Cardiac septum (tissue), 1 donor: ENCODE results near the gene AGAP3. TPM values are rescaled to one million over a fixed set of nuclear protein-coding genes. Genes with fewer than 3 reads are reported as not detected.

Experiments used
- DNase-seq: peaks from one replicate; pipeline ENCODE4 v3.0.0-alpha.2; 2020; ENCODE audit warnings: low spot score
- intact Hi-C: fragments of 100-400 bp; cut with DNase I; formaldehyde crosslinking; loops from one replicate; pipeline ENCODE4 v1.14.0; 2022
- total RNA-seq: library from RNA; stranded (reverse); fragmentation: NEBNext Ultra II Directional; extraction: Animal tissue kit (Norgen Biotek cat#: 25700); gene quantifications from one replicate; pipeline ENCODE4 v1.2.1, GENCODE V29; 2021
- donor health status: DM: no; HTN: no; CAD: no.

AGAP3 gene
- total RNA-seq, 1 donor from 2014 or later = 67.5 TPM

GRCh38 chr7:151118108-151119054 is 32.1 kb downstream of the AGAP3 start:
- no peak for DNase-seq
- intact Hi-C loops = no loop called here

GRCh38 chr7:151119055-151119415 is 32.8 kb downstream of the AGAP3 start:
- intact Hi-C loops = no loop called here
- no peak for DNase-seq

- intact Hi-C loops = no loop called here
- DNase-seq = no peak
These were observed 33.6 kb downstream of the AGAP3 start for GRCh38 chr7:151119902-151120301.

GRCh38 chr7:151120896-151121295 is 34.6 kb downstream of the AGAP3 start:
- intact Hi-C loops = no loop called here

GRCh38 chr7:151121380-151122170 is 35.3 kb downstream of the AGAP3 start:
- DNase-seq = no peak
- intact Hi-C loops = loop anchor here (2.0 kb wide), 1 partner anchor 181 kb away; no protein-coding TSS in a partner anchor

More at GRCh38 chr7:151120896-151121295, 34.6 kb downstream of the AGAP3 start:
- DNase-seq = no peak

GRCh38 chr7:151122276-151122675 is 36.0 kb downstream of the AGAP3 start:
- no peak for DNase-seq
- intact Hi-C loops = loop anchor here (2.0 kb wide), 1 partner anchor 181 kb away; no protein-coding TSS in a partner anchor

DNA sequence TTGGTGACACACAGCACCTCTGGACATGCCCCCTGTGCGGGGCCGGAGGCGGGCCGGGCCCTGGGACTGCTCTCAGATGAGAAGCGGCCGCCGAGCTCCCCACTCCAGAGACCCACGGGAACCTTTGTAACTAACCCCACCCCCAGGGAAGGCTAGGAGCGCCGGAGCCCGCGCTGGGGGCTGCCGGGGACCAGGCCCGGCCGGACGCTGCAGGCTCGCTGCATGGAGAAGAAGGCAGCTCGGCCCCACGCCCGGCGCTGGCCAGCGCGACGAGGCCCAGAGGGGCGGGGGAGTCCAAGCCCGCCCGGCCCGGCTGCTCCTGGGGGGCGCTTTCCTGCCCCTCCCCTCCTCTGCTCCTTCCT is 36.5 kb downstream of the AGAP3 start:
- DNase-seq = no peak

GRCh38 chr7:151123158-151123821 is 37.0 kb downstream of the AGAP3 start:
- intact Hi-C loops = loop anchor here (2.0 kb wide), 1 partner anchor 180 kb away; no protein-coding TSS in a partner anchor
- no peak for DNase-seq

More for the DNA sequence above, 36.5 kb downstream of the AGAP3 start:
- intact Hi-C loops = loop anchor here (2.0 kb wide), 1 partner anchor 180 kb away; no protein-coding TSS in a partner anchor

DNA sequence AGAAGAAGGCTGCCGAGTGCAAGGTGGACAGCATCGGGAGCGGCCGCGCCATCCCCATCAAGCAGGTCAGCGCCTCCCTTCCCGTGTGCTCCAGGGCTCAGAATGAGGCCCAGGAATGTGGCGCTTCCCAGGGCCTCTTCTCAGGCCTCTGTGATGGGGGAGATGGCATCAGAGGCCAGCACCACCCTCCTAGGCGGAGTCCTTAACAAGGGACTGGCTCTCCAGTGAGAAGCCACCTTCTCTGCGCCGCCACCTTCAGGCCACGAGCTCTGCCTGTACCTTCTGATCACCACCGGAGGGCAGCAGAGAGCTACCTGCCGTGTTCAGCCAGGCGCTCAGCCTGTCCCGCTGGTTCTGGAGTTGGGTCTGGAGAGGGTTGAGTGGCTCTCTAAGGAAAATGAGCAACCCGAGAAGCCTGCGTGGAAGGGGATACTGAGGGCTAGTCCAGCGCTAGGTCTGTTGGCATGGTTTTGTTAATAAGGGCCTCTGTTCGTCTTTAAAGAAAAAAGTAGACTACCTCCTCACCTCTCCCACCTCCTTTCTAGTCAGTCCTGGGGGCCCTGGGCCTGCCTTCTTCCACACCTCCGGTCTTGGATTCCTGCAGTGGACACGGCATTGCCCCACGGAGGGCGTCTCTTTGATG is 37.7 kb downstream of the AGAP3 start:
- peak; percentile 92 for DNase-seq
- intact Hi-C loops = loop anchor here (2.0 kb wide), 1 partner anchor 179 kb away; no protein-coding TSS in a partner anchor

DNA sequence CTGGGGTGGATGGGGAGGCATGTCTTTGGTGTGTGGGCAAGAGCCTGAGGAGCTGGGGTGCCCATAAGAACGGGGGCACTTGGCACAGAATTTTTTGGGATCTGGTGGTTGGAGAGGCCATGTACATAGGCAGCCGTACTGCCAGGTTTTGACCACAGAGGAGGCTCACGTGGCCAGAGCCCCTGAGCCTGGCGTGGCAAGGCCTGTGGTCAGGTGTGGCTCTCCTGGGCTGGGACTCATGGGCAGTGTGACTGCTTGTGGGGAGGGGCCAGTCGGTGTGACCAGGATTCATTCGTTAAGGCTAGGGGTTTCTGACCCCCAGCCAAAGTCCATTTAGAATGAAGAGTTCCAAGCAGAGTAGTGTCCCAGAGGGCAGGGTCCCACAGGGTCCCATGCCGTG is 38.2 kb downstream of the AGAP3 start:
- no peak for DNase-seq
- intact Hi-C loops = no loop called here

GRCh38 chr7:151124899-151125399 is 38.7 kb downstream of the AGAP3 start:
- intact Hi-C loops = loop anchor here (1.0 kb wide), 1 partner anchor 46 kb away; no protein-coding TSS in a partner anchor
- DNase-seq = no peak

- intact Hi-C loops = loop anchor here (1.0 kb wide), 1 partner anchor 46 kb away; no protein-coding TSS in a partner anchor
- no peak for DNase-seq
These were observed 39.2 kb downstream of the AGAP3 start for GRCh38 chr7:151125470-151125845.

- DNase-seq = no peak
- intact Hi-C loops = loop anchor here (1.0 kb wide), 1 partner anchor 45 kb away; no protein-coding TSS in a partner anchor
These were observed 39.7 kb downstream of the AGAP3 start for GRCh38 chr7:151125846-151126481.

DNA sequence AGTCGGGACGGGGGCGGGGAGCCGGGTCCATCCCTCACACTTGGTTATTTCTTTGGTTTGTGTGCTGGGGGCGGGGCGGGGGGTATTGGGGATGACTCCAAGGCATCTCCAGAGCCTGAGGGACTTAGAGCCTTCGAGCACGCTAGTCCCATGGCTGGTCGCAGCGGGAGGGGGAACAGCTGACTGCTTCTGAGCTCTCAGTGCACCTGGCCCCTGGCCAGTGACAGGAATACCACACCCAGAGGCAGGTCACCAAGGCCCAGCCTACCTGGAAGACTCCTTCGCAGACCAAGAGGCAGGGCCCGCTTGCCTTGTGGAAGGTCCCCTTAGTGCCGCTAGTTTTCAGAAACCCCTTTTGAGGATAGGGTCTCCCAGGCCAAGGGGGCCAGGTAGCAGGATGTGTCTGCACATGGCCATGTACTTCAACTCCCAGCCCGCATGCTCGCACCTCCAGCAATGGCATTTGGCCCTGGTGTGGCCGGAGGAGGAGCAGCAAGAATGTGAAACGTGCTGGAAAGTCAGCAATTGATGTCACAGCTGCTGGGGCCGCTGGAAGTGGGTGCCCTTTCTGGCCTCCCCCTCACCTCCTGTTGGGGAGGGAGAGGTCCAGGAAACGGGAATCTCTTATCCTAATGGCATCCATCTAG is 40.3 kb downstream of the AGAP3 start:
- no peak for DNase-seq
- intact Hi-C loops = no loop called here

- DNase-seq = no peak
- intact Hi-C loops = no loop called here
These were observed 41.9 kb downstream of the AGAP3 start for GRCh38 chr7:151128144-151128543.

DNA sequence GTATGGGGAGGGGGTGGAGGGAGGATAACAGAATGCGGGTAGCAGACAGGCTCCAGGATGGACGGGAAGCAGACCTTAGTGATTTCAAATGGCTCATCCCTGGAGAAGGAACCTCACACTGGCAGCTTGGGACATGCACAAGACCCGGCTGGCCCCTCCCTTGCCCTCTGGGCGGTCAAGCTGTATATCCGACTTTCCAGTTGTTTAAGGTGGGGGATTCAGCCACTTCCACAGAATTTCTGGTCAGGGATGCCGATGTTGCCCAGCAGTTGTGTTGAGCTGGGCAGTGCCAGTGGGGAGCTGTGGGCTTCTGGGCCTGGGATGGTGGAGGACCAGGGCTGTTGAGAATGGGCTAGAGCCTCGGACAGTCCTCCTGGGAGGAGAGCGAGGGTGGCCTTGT is 42.4 kb downstream of the AGAP3 start:
- intact Hi-C loops = no loop called here
- no peak for DNase-seq

- intact Hi-C loops = no loop called here
- DNase-seq = no peak
These were observed 43.1 kb downstream of the AGAP3 start for GRCh38 chr7:151129117-151129959.
